Right lobe of liver (tissue), 4 donors: Measurements from ENCODE around the gene LRP2BP.

Source experiments
- CTCF ChIP-seq, 4 donors: fragments of 200-600 bp in 3 of 4; fragments of 450-650 bp in 1 of 4; IDR thresholded peaks; one replicate each; pipeline versions ENCODE4 v1.5.1 to v1.8.0; 2016 to 2022; ENCODE audit warnings: antibody characterized with exemption in 4 of 4, mild to moderate bottlenecking in 2 of 4
- POLR2A ChIP-seq: fragments of 450-650 bp; IDR thresholded peaks from one replicate; pipeline ENCODE4 v1.6.1; 2017; ENCODE audit warnings: antibody characterized with exemption, mild to moderate bottlenecking
- donor health status: DM: no; HTN: no; CAD: no.
- donor health status: DM: no; HTN: no; CAD: no.
- donor health status: DM: no; HTN: yes; CAD: no.

- TF ChIP-seq CTCF (IDR thresholded peaks at IDR 0.05) (no peak), POLR2A (no peak)
Measured at GRCh38 chr4:185334326-185334725, 61.4 kb downstream of the LRP2BP start.
